CD4-positive, alpha-beta memory T cell (primary cell): ENCODE data around the gene SPATA2L. TPM values are rescaled to one million over a fixed set of nuclear protein-coding genes. Genes with fewer than 3 reads are reported as not detected.

Experiments used
- CTCF ChIA-PET: fragments of 350-600 bp; sonication (Branson Sonifier 250); formaldehyde crosslinking; loops from one replicate; lab custom pipeline; 2021; ENCODE audit warnings: inconsistent platforms; ENCODE audit not compliant: partially characterized antibody; lab: Charles Lee
- POLR2A ChIA-PET: fragments of 350-600 bp; sonication (Branson Sonifier 250); formaldehyde crosslinking; loops from one replicate; lab custom pipeline; 2021; ENCODE audit not compliant: partially characterized antibody; lab: Charles Lee
- DNase-seq, 5 donors: peaks; one replicate each; pipeline versions ENCODE4 v3.0.0 to v3.0.0-alpha.2; 2020 to 2022; ENCODE audit warnings: mixed read lengths in 1 of 5
- H3K27ac ChIP-seq: one replicate; pipeline ENCODE4 v1.7.0; 2013; ENCODE audit warnings: low read depth, low read length
- H3K27me3 ChIP-seq: 2 replicates; pipeline ENCODE4 v1.7.0; 2013; ENCODE audit warnings: mild to moderate bottlenecking, low read length, moderate library complexity; ENCODE audit not compliant: insufficient read depth
- H3K36me3 ChIP-seq: 2 replicates; pipeline ENCODE4 v1.7.0; 2013; ENCODE audit warnings: mild to moderate bottlenecking, low read length, moderate library complexity; ENCODE audit not compliant: insufficient read depth
- H3K4me1 ChIP-seq: 2 replicates; pipeline ENCODE4 v1.7.0; 2013; ENCODE audit warnings: mild to moderate bottlenecking, low read length, moderate library complexity; ENCODE audit not compliant: insufficient read depth
- H3K4me3 ChIP-seq, 2 donors: one replicate each; pipeline ENCODE4 v1.7.0; 2013; ENCODE audit warnings: low read length in 2 of 2, mild to moderate bottlenecking in 1 of 2
- H3K9me3 ChIP-seq, 2 donors: one replicate each; pipeline ENCODE4 v1.7.0; 2013; ENCODE audit warnings: low read length in 2 of 2, control low read depth in 1 of 2; ENCODE audit not compliant: control insufficient read depth in 1 of 2
- H3K27ac Mint-ChIP-seq, 7 donors: one replicate each; pipeline ENCODE4 v1.8.0; 2020 to 2021; ENCODE audit warnings: mixed read lengths in 7 of 7, mild to moderate bottlenecking in 6 of 7, inconsistent platforms in 3 of 7, moderate library complexity in 3 of 7
- H3K27me3 Mint-ChIP-seq, 2 donors: one replicate each; pipeline ENCODE4 v1.8.0; 2020 to 2021; ENCODE audit warnings: mixed read lengths in 2 of 2
- H3K36me3 Mint-ChIP-seq, 2 donors: one replicate each; pipeline ENCODE4 v1.8.0; 2020 to 2021; ENCODE audit warnings: mixed read lengths in 2 of 2, inconsistent platforms in 1 of 2, mild to moderate bottlenecking in 1 of 2
- H3K4me1 Mint-ChIP-seq, 4 donors: one replicate each; pipeline ENCODE4 v1.8.0; 2020 to 2021; ENCODE audit warnings: mixed read lengths in 4 of 4, mild to moderate bottlenecking in 1 of 4
- H3K4me3 Mint-ChIP-seq, 8 donors: one replicate each; pipeline ENCODE4 v1.8.0; 2020 to 2021; ENCODE audit warnings: mixed read lengths in 8 of 8, mild to moderate bottlenecking in 7 of 8, moderate library complexity in 6 of 8, inconsistent platforms in 3 of 8
- H3K9me3 Mint-ChIP-seq, 8 donors: one replicate each; pipeline ENCODE4 v1.8.0; 2020 to 2021; ENCODE audit warnings: mixed read lengths in 8 of 8, mild to moderate bottlenecking in 5 of 8, inconsistent platforms in 3 of 8, moderate library complexity in 1 of 8
- intact Hi-C: fragments of 100-400 bp; cut with micrococcal nuclease; formaldehyde crosslinking; loops from one replicate; pipeline ENCODE4 v1.15.1; 2023
- polyA plus RNA-seq, 2 donors: library from polyadenylated mRNA; unstranded; fragments of 300-500 nt; fragmentation: Illumina TruSeq; gene quantifications; one replicate each; pipeline ENCODE4 v1.2.3, GENCODE V29; 2021
- total RNA-seq, 2 experiments: library from RNA; stranded (reverse); gene quantifications; one replicate each; pipeline ENCODE4 v1.2.3, GENCODE V29; 2021

SPATA2L gene
- total and polyA plus RNA-seq, 4 experiments from 2014 or later = 5.4 to 13.1 (median 12.8) TPM

DNA sequence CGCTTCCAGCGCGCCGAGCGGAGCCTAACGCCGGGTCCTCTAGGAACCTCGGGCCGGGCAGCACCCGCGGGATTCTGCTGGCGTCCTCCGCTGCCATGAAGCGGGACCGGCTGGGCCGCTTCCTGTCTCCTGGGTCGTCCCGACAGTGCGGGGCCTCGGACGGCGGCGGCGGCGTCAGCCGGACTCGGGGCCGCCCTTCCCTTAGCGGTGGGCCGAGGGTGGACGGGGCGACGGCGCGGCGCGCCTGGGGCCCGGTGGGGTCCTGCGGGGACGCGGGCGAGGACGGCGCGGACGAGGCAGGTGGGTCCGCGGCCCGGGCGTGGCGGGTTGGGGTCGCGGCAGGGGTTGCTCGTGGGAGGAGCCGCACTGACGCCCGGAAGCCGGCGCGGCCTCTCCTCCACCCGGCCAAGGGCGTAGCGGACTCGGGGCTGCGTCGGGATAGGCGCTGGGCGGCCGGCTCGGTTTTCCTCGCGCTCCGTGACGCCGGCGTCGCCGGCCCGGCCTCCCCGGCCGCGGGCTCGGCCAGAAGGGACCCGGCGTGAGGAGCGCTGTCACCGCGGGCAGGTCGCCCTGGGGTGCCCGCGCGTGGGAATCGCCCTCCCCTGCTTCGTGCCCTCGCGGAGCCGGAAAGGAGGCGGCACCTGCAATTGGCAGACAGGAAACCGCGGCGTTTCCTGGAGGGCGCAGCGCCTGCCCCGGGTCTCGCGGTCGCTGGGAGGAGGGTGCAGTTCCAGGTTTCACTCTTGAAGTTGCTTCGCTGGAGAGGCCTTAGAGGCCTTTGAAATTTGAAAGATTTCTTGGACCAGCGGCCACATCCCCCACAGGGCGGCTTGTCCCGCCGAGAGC is 20.3 kb upstream of the SPATA2L start:
- Mint-ChIP-seq H3K36me3 (peaks cover 12 to 17% of the 10 kb centered on the region in 2 donors), H3K27me3 (no peaks in the 10 kb centered on the region), H3K9me3 (no peaks in the 10 kb centered on the region), H3K27ac (peak overlapping the region; percentile 97 to 100 (median 99)), H3K4me3 (peak overlapping the region; percentile 92 to 99 (median 99)), H3K4me1 (peaks cover 13 to 41% (median 25%) of the 10 kb centered on the region in 4 donors)
- ChIA-PET CTCF (interaction anchor here (1.4 to 3.9 kb wide), 3 partner anchors 9 to 71 kb away, joined by 3 to 23 read pairs (median 18); no protein-coding TSS in a partner anchor), POLR2A (interaction anchor here (1.2 to 6.7 kb wide), 11 partner anchors 10 to 190 kb away, joined by 3 to 288 read pairs (median 29); partner anchors contain the start of genes FANCA, SPATA2L and TCF25)
- Histone ChIP-seq H3K4me1 (peaks cover 56% of the 10 kb centered on the region), H3K27ac (peak overlapping the region; percentile 89), H3K4me3 (peak overlapping the region; percentile 78 to 96), H3K27me3 (no peaks in the 10 kb centered on the region), H3K9me3 (no peaks in the 10 kb centered on the region), H3K36me3 (peaks cover 19% of the 10 kb centered on the region)
- intact Hi-C loops = loop anchor here (1.0 to 5.0 kb wide), 6 partner anchors 10 to 141 kb away; partner anchors contain the start of genes CDK10 and SPATA2L
- DNase-seq = peak; percentile 92 to 95 (median 93)

DNA sequence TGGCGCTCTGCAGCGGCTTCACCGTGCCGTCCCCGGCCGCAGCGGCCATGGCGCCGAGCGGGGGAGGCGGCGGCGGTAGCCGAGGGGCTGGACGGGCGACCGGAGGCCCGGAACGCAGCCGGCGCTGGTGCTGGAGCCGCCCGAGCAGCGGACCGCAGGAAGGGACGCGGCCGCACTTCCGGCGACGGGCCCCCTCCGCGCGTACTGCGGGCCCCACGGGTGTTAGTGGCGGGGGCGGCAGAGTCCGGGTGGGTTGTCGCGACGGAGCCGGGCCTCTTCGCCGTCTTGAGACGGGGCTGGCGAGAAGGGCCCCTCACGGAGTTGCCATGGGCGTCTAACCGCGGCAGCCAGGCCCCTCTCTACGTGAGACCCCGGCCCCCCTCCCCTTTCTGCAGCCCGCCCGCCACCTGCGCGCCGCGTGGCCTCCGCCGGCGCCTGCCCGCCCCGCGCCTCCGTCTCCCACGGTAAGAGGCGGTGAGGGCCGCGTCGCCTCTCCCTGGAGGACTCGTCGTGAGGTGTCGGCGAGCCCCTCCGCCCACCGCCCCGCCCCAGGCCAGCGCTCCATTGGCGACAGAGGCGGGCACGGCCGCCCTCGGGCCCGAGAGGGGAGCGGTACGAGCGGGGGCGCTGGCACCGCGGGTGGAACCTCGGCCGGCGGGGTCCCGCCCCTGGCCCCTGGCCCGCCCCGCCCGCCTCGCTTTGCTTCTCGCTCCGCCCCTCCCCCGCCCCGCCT is 19.5 kb upstream of the SPATA2L start, which contains the start of the genes VPS9D1 and ZNF276:
Gene VPS9D1 (minus strand): TSS at position 86 of the 733 bp plus-strand sequence. CDS start 37 bp downstream, at position 49.
Gene ZNF276 (plus strand): TSS at position 725 of the 733 bp plus-strand sequence. CDS start 104 bp downstream, outside the sequence.
- Mint-ChIP-seq H3K27me3 (no peaks in the 10 kb centered on the region), H3K4me1 (peaks cover 13 to 35% (median 25%) of the 10 kb centered on the region in 4 donors), H3K36me3 (peaks cover 12 to 17% of the 10 kb centered on the region in 2 donors), H3K4me3 (peak within 1 kb of the TSS; percentile 92 to 99 (median 99)), H3K27ac (peak within 1 kb of the TSS; percentile 97 to 100 (median 99)), H3K9me3 (no peaks in the 10 kb centered on the region)
- no peaks in the 10 kb centered on the region for H3K9me3 ChIP-seq
- POLR2A ChIA-PET = interaction anchor here (0.6 to 3.5 kb wide), 14 partner anchors 9 to 191 kb away, joined by 3 to 39 read pairs (median 7); partner anchors contain the start of genes SPATA2L and TCF25
- H3K36me3 ChIP-seq = peaks cover 17% of the 10 kb centered on the region
- intact Hi-C loops = loop anchor here (1.0 to 5.0 kb wide), 2 partner anchors 10 to 141 kb away; no protein-coding TSS in a partner anchor
- peak; percentile 81 to 84 (median 81) for DNase-seq
- no peaks in the 10 kb centered on the region for H3K27me3 ChIP-seq
- peak within 1 kb of the TSS; percentile 78 to 96 for H3K4me3 ChIP-seq
- H3K4me1 ChIP-seq = peaks cover 48% of the 10 kb centered on the region
- H3K27ac ChIP-seq = peak within 1 kb of the TSS; percentile 89
- CTCF ChIA-PET = interaction anchor here (2.7 kb wide), 1 partner anchor 15 kb away, joined by 12 read pairs; no protein-coding TSS in a partner anchor

DNA sequence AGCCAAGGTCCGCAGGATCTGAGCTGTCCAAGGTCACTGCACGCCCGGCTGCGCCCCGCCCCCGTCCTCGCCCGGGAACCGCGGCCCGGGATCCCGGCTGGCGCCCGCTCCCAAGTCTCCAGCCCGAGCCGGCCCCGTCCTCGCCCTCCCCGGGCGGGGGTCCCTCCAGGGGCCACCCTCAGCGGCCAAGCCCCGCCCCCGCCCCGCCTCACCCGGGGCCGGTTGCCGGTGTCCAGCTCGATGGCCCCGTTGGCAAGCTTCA is 19.0 kb upstream of the SPATA2L start:
- Mint-ChIP-seq H3K36me3 (peaks cover 12 to 17% of the 10 kb centered on the region in 2 donors), H3K27ac (peak overlapping the region in 3 of 7 donors; percentile 22 to 85 (median 55)), H3K9me3 (no peaks in the 10 kb centered on the region), H3K4me3 (peak overlapping the region; percentile 69 to 85 (median 78)), H3K4me1 (peaks cover 13 to 34% (median 25%) of the 10 kb centered on the region in 4 donors), H3K27me3 (no peaks in the 10 kb centered on the region)
- H3K4me3 ChIP-seq = peak overlapping the region in 1 of 2 donors; percentile 78
- CTCF ChIA-PET = interaction anchor here (2.7 kb wide), 1 partner anchor 14 kb away, joined by 12 read pairs; no protein-coding TSS in a partner anchor
- no peak for DNase-seq
- POLR2A ChIA-PET = interaction anchor here (0.6 to 1.9 kb wide), 13 partner anchors 10 to 192 kb away, joined by 3 to 16 read pairs (median 7); partner anchors contain the start of genes SPATA2L and TCF25
- no peaks in the 10 kb centered on the region for H3K9me3 ChIP-seq
- H3K36me3 ChIP-seq = peaks cover 17% of the 10 kb centered on the region
- H3K4me1 ChIP-seq = peaks cover 43% of the 10 kb centered on the region
- peak overlapping the region; percentile 89 for H3K27ac ChIP-seq
- intact Hi-C loops = loop anchor here (5.0 kb wide), 1 partner anchor 142 kb away; no protein-coding TSS in a partner anchor
- H3K27me3 ChIP-seq = no peaks in the 10 kb centered on the region

DNA sequence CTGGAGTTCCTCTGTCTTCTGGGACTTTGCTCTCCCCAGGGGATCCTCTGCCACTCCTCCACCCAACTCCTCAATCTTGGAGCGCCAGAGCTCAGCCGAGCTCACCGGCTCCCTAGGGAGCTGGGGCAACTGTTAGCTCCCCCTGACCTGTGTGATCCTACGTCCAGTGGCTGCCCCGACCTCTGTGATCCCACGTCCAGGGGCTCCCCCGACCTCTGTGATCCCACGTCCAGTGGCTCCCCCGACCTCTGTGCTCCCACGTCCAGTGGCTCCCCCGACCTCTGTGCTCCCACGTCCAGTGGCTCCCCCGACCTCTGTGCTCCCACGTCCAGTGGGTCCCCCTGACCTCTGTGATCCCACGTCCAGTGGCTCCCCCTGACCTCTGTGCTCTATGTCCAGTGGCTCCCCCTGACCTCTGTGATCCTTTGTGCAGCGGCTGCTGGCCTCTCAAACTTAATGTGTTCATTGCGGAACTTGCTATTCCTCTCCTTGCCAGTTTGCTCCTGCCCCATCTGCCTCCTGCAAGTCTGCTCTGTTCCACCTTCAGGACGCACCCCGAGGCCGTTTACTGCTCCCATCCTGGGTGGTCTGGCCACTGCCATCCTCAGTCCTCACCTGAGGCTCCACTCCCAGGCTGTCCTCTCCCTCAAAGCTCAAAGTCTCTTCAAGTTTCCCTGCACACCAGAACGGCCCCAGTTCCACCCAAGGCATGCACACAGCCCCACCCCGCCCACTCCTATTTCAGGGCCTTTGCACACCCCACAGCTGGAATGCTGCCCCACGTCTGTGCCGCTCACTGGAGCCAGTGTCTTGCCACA is 16.4 kb upstream of the SPATA2L start:
- no peaks in the 10 kb centered on the region for H3K9me3 ChIP-seq
- POLR2A ChIA-PET = interaction anchor here (1.3 to 1.7 kb wide), 2 partner anchors 12 to 23 kb away, joined by 3 read pairs; no protein-coding TSS in a partner anchor
- Mint-ChIP-seq H3K9me3 (no peaks in the 10 kb centered on the region), H3K36me3 (peaks cover 4 to 6% of the 10 kb centered on the region in 2 donors), H3K4me1 (peaks cover 5 to 24% (median 13%) of the 10 kb centered on the region in 4 donors), H3K27me3 (peaks cover 0 to 1% of the 10 kb centered on the region in 2 donors), H3K4me3 (peak overlapping the region in 3 of 8 donors; percentile 26 to 39 (median 35)), H3K27ac (peak overlapping the region in 1 of 7 donors; percentile 57)
- CTCF ChIA-PET = interaction anchor here (2.7 kb wide), 1 partner anchor 11 kb away, joined by 12 read pairs; no protein-coding TSS in a partner anchor
- no peak for DNase-seq
- no peak overlapping the region for H3K4me3 ChIP-seq
- H3K4me1 ChIP-seq = peaks cover 18% of the 10 kb centered on the region
- no peaks in the 10 kb centered on the region for H3K27me3 ChIP-seq
- H3K27ac ChIP-seq = no peak overlapping the region
- peaks cover under 1% of the 10 kb centered on the region for H3K36me3 ChIP-seq
- intact Hi-C loops = no loop called here

DNA sequence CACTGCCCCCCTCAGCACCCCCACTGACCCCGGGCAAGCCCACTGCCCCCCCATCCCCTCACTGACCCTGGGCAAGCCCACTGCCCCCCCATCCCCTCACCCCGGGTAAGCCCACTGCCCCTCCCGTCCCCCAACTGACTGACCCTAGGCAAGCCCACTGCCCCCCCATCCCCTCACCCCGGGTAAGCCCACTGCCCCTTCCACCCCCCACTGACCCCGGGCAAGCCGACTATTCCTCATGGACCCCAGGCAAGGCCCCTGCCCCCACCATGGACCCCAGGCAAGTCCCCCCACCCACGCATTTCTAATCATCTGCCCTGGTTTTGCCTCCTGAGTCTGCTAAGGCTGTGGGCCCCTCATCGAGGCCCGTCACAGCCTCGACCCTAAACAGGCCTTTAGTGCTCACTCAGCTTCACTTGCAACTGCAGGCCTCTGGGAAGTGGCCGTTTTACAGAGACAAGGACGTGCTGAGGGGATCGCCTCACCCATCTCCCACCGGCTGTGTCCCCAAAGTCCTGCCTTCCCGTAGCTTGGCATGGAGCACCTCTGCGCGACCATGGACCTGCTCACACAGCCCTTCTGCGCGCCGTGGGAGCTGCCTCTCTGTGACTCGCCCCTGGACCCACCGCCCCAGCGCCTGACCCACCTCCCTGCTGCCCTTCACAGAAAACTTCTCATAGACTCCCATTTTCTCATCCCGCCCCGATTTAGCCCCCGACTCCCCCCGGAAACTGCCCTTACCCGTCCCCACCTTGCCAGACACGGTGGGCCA is 15.6 kb upstream of the SPATA2L start:
- no peak for DNase-seq
- H3K4me3 Mint-ChIP-seq = peak overlapping the region in 2 of 8 donors; percentile 17 to 21
- no peaks in the 10 kb centered on the region for H3K9me3 ChIP-seq
- peak overlapping the region in 2 of 7 donors; percentile 30 to 57 for H3K27ac Mint-ChIP-seq
- intact Hi-C loops = no loop called here
- H3K36me3 ChIP-seq = no peaks in the 10 kb centered on the region
- no peak overlapping the region for H3K4me3 ChIP-seq
- POLR2A ChIA-PET = interaction anchor here (1.3 kb wide), 1 partner anchor 11 kb away, joined by 3 read pairs; no protein-coding TSS in a partner anchor
- H3K4me1 Mint-ChIP-seq = peaks cover 2 to 17% (median 10%) of the 10 kb centered on the region in 4 donors
- no peaks in the 10 kb centered on the region for H3K36me3 Mint-ChIP-seq
- H3K27ac ChIP-seq = no peak overlapping the region
- peaks cover 21% of the 10 kb centered on the region for H3K4me1 ChIP-seq
- H3K27me3 ChIP-seq = no peaks in the 10 kb centered on the region
- H3K27me3 Mint-ChIP-seq = peaks cover 0 to 1% of the 10 kb centered on the region in 2 donors
- H3K9me3 Mint-ChIP-seq = no peaks in the 10 kb centered on the region
- CTCF ChIA-PET = interaction anchor here (1.2 kb wide), 1 partner anchor 17 kb away, joined by 6 read pairs; no protein-coding TSS in a partner anchor
